HG02642 (cell line): ENCODE results near the gene ANGPTL4.
"Not testable (repeated sequence)": the region's sequence is repeated elsewhere in the genome, so short reads cannot be mapped to it uniquely, and the experiment has no call there.

Source experiments
- ATAC-seq: cut with Tn5 transposase; IDR thresholded peaks from one replicate; pipeline ENCODE4 v1.9.1; 2021; ENCODE audit warnings: mild to moderate bottlenecking; ENCODE audit not compliant: unreplicated experiment, poor library complexity

ANGPTL4 gene

GRCh38 chr19:8333767-8334457, 30.0 kb upstream of the ANGPTL4 start:
- ATAC-seq, result no peak

- ATAC-seq, result no peak
These were observed 29.3 kb upstream of the ANGPTL4 start for GRCh38 chr19:8334458-8335342.

- no peak for ATAC-seq
These were observed 28.4 kb upstream of the ANGPTL4 start for GRCh38 chr19:8335343-8336071.

- ATAC-seq, result no peak
These were observed 27.8 kb upstream of the ANGPTL4 start for GRCh38 chr19:8336072-8336569.

- ATAC-seq, result no peak
These were observed 27.3 kb upstream of the ANGPTL4 start for GRCh38 chr19:8336660-8337059.

GRCh38 chr19:8337728-8338127, 26.2 kb upstream of the ANGPTL4 start:
- no peak for ATAC-seq

GRCh38 chr19:8338835-8339234, 25.1 kb upstream of the ANGPTL4 start:
- ATAC-seq, result no peak

- ATAC-seq, result no peak
These were observed 23.4 kb upstream of the ANGPTL4 start for GRCh38 chr19:8340341-8341096.

- ATAC-seq, result not testable (repeated sequence)
These were observed 22.5 kb upstream of the ANGPTL4 start for GRCh38 chr19:8341504-8341903.

GRCh38 chr19:8342316-8342683, 21.7 kb upstream of the ANGPTL4 start:
- no peak for ATAC-seq

GRCh38 chr19:8342684-8343482, 21.1 kb upstream of the ANGPTL4 start, which contains the start of gene KANK3:
TSS of gene KANK3 (minus strand) at chr19:8343262. CDS start at chr19:8337828, 5,434 bp downstream.
- ATAC-seq, result peak; percentile 94

- no peak for ATAC-seq
These were observed 20.5 kb upstream of the ANGPTL4 start for GRCh38 chr19:8343483-8343844.

GRCh38 chr19:8349629-8350372, 14.2 kb upstream of the ANGPTL4 start:
- ATAC-seq, result not testable (repeated sequence)

- ATAC-seq, result no peak
These were observed 11.7 kb upstream of the ANGPTL4 start for GRCh38 chr19:8352134-8352827.

- ATAC-seq, result not testable (repeated sequence)
These were observed 11.1 kb upstream of the ANGPTL4 start for GRCh38 chr19:8352845-8353244.

GRCh38 chr19:8355631-8356402, 8.1 kb upstream of the ANGPTL4 start:
- no peak for ATAC-seq

- ATAC-seq, result no peak
These were observed 6.9 kb upstream of the ANGPTL4 start for GRCh38 chr19:8357007-8357521.
